Head of caudate nucleus (tissue), 42 donors: ENCODE measurements around the gene PLA2G4C.

ENCODE experiments used
- DNase-seq, 42 donors: peaks; one replicate each; pipeline versions ENCODE4 v3.0.0 to v3.0.0-alpha.2; 2020 to 2021; ENCODE audit warnings: mixed read lengths in 7 of 42
- intact Hi-C: fragments of 100-400 bp; cut with DNase I; formaldehyde crosslinking; loops from one replicate; pipeline ENCODE4 v1.15.0; 2022

Gene PLA2G4C

GRCh38 chr19:48069435-48069834, 41.2 kb downstream of the PLA2G4C start:
- intact Hi-C loops: no loop called here
- DNase-seq: no peak

- intact Hi-C loops: no loop called here
- DNase-seq: no peak
These were observed 46.1 kb downstream of the PLA2G4C start for GRCh38 chr19:48064509-48064908.

- intact Hi-C loops: no loop called here
These were observed 48.9 kb downstream of the PLA2G4C start for GRCh38 chr19:48061401-48062344.

DNA sequence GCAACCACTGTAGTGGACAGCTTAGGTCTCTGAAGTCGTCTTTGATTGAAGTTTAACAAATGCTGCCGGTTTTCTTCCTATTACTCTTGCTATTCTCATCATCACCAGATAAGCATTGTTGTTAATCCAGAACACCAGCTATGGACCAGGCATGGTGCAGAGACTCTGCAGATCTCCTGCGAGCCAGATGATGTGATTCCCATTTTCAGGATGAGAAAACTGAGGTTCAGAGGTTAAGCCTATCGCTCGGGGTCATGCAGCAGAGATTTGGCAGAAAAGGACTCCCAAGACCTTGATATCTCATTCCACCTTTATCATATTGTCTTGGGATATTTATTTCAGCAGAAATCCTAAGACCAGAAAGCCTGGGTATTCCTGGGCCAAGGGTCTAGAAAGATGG, 50.2 kb downstream of the PLA2G4C start:
- no peak for DNase-seq
- intact Hi-C loops: no loop called here

More at GRCh38 chr19:48061401-48062344, 48.9 kb downstream of the PLA2G4C start:
- no peak for DNase-seq

GRCh38 chr19:48059331-48059730, 51.3 kb downstream of the PLA2G4C start:
- peak in 40 of 42 donors; percentile 8 to 78 (median 38) for DNase-seq
- intact Hi-C loops: no loop called here

DNA sequence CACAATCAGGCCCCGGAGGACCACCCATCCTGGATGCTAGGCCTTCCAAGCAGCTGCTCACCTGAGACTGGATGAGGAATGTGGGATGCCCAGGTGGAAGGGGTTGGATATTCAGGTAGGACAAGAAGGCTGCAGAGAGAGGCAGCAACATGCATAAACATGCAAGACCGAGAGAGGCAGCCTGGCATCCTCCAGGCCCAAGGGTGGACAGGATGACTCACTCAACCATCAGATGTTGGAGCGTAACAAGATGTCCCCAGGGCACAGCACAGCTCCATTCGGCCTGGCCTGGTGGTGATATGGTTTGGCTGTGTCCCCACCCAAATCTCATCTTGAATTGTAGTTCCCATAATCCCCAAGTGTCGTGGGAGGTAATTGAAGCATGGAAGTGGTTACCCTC, 56.8 kb downstream of the PLA2G4C start:
- intact Hi-C loops: no loop called here
- no peak for DNase-seq

DNA sequence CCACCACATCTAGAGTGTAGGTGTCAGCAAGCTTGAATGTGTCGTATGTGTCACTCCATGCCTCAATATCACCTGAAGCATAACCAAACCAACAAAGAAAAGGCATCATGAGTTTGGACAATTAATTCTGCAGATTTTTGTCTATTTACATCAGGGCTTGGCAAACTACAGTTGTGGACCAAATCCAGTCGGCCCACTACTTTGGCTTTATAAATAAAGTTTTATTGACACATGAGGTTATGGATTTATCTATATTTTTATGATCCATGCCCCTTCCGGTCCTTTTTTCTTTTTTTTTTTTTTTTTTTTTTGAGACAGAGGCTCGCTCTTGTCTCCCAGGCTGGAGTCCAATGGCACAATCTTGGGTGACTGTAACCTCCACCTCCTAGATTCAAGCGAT, 57.5 kb downstream of the PLA2G4C start:
- intact Hi-C loops: no loop called here
- no peak for DNase-seq

DNA sequence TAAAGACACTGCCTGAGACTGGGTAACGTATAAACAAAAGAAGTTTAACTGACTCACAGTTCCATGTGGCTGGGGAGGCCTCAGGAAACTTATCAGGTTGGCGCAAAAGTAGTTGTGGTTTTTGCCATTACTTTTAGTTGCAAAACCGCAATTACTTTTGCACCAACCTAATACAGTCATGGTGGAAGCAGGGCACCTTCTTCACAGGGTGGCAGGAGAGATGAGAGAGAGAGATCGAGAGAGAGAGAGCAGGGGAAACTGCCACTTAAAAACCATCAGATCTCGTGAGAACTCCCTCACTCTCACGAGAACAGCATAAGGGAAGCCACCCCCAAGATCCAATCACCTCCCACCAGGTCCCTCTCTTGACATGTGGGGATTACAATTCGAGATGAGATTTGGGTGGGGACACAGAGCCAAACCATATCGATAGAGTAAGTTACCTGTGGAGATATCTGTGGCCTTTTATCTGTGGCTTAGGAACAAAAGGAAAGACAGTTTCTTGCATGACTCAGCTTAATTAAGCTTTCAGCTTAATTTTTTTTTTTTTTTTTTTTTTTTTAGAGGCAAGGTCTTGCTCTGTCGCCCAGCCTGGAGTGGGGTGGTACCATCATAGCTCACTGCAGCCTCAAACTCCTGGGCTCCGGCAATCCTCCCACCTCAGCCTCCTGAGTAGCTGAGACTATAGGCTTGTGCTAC, 59.1 kb downstream of the PLA2G4C start:
- no peak for DNase-seq

DNA sequence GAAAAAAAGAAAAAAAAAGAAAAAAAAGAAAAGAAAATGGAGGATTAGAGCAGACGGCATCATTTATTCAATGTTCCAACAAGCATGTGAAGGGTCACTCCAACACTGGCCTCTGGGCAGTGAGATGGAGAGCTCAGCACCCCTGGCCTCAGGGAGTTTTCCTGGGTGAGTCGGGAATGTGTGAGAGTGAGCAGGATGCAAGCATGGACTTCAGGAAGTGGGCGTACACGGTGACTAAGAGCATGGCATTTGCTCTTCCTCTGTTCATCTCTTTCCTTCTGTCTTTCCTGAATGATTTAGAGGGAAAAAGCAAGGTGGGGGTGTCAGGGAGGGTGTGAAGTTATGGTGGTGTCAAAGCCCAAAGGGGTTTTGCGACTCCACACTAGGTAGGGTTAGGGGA, 66.1 kb downstream of the PLA2G4C start:
- intact Hi-C loops: no loop called here
- no peak for DNase-seq

More for the DNA sequence above, 59.1 kb downstream of the PLA2G4C start:
- intact Hi-C loops: no loop called here

DNA sequence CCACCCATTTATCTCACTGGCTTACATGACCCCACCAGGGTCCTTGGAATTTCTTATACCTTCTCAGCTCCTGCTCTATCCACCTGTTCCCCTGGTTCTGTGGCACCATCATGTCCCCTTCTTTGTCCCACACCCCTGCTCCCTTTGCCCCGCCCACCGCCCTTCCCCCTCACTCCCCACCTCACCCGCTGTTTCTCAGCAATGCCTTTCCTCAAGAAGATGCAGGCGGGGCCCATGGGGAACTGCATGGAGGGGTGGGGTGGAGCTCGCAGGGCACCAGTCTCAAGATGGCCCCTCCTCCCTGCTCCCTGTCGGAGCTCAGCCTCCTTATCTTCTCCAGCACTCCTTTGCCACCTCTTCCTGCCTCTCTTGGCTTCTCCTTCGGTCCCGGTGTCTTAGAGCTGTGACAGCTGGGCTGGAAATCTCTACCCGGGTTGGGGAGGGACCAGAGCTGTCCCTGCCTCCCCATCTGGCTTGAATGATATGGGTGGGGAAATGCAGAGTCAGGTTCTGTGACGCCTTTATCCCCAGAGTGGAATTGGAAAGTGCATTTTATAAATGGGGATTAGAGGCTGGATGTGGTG, 66.8 kb downstream of the PLA2G4C start, which contains the start of gene CABP5:
TSS of gene CABP5 (minus strand) at position 405 of the 584 bp plus-strand sequence. CDS start at position 248, 157 bp downstream.
- intact Hi-C loops: no loop called here
- DNase-seq: no peak

- intact Hi-C loops: no loop called here
- no peak for DNase-seq
These were observed 68.6 kb downstream of the PLA2G4C start for GRCh38 chr19:48041877-48042580.

GRCh38 chr19:48036765-48037164, 73.9 kb downstream of the PLA2G4C start:
- no peak for DNase-seq
- intact Hi-C loops: no loop called here

- intact Hi-C loops: no loop called here
These were observed 77.0 kb downstream of the PLA2G4C start for GRCh38 chr19:48033604-48034003.

DNA sequence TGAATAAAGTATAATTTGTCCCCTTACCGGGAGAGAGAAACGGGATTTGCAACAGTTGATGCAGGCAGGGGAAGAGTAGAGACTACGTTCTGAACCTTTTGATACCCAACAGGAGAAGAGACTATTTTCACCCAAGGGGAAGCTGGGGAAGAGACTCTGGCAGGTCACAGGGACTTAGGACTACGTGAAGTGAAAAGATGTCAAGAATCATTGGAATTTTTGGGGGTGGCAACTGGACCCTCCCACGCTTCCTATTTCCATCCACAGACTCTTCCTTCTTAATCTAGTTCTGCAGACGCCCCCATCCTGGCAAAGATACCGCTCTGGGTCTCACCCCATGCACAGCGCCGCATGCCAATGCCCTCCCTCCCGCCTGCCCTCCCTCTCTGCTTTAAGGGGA, 80.5 kb downstream of the PLA2G4C start:
- DNase-seq: no peak
- intact Hi-C loops: no loop called here

More at GRCh38 chr19:48033604-48034003, 77.0 kb downstream of the PLA2G4C start:
- no peak for DNase-seq

DNA sequence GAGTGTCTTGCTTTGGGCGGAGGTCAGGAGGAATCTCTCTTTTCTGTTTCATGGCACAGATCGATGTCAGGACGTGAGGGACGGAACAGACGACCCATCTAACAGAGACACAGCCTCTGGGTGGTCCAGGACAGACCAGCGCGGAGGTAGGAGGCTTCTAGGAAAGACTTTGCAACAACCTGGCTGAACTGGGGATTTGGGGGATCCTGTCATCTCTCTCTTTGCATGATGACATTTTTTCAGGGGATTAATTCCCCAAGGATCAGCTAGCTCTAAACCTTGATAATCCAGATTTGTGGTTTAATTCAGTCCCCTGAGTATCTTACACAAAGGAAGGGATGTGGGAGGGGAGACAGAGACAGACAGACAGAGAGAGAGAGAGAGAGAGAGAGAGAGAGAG, 81.2 kb downstream of the PLA2G4C start:
- DNase-seq: no peak
- intact Hi-C loops: no loop called here

GRCh38 chr19:48025480-48025879, 85.1 kb downstream of the PLA2G4C start:
- DNase-seq: no peak
- intact Hi-C loops: no loop called here

- DNase-seq: no peak
- intact Hi-C loops: no loop called here
These were observed 87.1 kb downstream of the PLA2G4C start for GRCh38 chr19:48023518-48023917.

DNA sequence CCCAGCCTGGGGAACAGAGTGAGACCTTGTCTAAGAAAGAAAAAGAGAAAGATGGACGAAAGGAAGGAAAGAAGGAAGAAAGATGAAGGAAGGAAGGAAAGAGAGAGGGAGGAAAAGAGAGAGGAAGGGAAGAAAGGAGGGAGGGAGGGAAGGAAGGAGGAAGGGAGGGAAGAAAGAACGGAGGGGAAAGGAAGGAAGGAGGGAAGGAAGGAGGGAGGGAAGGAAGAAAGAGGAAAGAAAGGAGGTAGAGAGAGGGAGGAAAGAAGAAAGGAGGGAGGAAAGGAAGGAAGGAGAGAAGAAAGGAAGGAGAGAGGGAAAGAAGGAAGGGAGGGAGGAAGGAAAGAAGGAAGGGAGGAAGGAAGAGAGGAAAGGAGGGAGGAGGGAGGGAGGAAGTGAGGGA, 87.6 kb downstream of the PLA2G4C start:
- intact Hi-C loops: no loop called here

DNA sequence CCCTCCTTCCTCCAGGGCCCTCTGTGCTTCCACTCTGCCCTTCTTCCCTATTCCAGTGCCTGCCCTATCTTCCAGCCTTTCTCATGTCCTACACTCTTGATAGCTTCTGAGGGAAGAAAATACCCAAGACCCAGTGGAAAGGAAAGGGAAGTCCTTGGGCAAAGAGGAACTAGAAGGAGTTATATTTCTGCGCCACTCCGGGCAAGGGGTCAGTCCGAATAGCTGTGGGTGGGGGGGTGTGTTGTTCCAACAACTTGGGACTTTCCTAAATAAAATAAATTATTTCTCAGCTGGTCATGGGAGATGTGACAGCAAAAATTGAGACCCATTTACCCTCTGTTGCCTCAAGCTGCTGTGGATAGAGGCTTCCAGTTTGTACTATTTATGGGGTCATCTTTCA, 89.9 kb downstream of the PLA2G4C start:
- intact Hi-C loops: no loop called here
- DNase-seq: no peak

More for the DNA sequence above, 87.6 kb downstream of the PLA2G4C start:
- DNase-seq: no peak
